Esophagus mucosa (tissue), 1 donor: ENCODE measurements around the gene P4HTM. TPM values are rescaled to one million over a fixed set of nuclear protein-coding genes. Genes with fewer than 3 reads are reported as not detected.

Experiments used
- ATAC-seq: fragments of 200-7000 bp; cut with Tn5 transposase; one replicate; pipeline ENCODE4 v1.9.1; 2020
- total RNA-seq: library from RNA; stranded (reverse); gene quantifications from one replicate; pipeline ENCODE4 v1.2.4, GENCODE V29; 2023
- donor health status: DM: yes; HTN: yes; CAD: no.

The P4HTM gene
- total RNA-seq, 1 donor from 2014 or later = 8.4 TPM

GRCh38 chr3:49025793-49026520 lies 35.9 kb downstream of the P4HTM start:
- no peak for ATAC-seq

DNA sequence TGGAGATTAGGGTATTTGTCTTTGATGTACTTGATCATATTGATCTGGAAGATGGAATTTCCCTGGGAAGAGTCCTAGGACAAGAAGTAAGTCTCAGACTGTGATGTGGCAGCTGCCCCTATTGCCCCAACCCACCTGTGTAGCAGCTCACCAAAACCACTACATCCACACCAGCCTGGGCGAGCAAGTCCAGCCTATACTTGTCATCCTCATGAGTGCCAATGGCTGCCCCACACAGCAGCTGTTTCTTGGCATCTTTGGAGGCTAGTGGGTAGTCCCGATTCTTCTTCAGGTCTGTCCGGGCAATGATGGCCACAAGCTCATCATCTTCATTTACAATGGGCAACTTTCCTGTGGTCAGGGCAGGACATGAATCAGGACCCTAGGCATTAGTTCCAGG lies 36.5 kb downstream of the P4HTM start:
- ATAC-seq = no peak

DNA sequence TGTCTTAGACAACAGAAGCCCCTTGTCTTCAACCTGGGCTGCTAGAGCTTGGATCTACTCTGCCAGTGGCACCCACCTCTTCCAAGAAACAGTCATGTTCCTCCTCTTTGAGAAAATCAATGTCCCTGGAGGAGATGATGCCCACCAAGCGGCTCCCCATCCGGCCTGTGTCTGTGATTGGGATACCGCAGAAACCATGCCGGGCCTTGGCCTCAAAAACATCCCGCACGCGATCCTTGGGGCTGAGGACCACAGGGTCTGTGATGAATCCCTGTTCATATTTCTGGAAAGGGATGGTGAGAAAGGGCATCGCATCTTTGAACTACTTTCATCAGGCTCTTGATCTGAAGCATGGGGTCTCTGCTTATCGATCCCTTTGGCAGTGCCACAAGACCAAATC lies 37.6 kb downstream of the P4HTM start:
- ATAC-seq = no peak

GRCh38 chr3:49028298-49028672 lies 38.2 kb downstream of the P4HTM start:
- no peak for ATAC-seq

DNA sequence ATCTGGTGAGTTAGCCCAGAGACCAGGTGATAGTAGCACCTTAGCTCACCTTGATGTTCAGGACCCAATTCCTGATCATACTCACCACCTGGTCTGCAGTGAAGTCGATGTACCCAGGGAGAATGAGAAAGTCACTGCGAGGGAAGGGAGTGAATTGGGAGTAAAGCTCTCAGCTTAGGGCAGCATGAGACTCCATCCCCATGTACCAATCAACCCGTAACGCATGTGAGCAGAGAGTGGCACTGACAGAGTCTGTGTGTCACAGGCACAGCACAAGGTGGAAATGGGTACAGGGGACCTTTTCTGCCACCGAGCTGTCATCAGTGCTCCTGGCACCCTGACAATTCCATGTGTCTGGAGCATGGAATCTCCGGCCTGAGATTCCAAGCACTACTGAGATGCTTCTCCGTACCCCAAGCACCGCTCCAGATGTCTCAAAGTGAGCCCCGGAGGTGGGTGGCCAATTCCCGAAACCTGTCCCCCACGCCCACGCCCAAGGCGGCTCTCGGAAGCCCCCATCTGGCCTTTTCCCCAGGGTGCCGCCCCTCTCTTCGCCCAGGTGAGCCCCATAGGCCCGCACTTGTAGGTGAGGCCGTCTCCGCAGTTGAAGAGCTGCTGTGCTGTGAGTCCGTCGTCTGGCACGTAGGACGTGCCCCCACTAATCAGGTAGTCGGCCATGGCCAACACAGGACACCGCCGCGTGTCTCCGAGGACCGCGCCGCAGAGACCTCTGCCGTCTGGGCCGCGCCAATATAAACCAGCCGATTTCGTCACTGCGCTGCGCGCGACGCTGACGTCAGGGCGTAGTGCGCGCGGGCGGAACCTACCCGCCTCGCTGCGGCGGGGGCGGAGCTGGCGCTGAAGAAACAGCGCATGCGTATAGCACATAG lies 38.9 kb downstream of the P4HTM start, which contains the start of gene IMPDH2:
IMPDH2 (minus strand) TSS at position 726 of the 890 bp plus-strand sequence; CDS start at position 678, 48 bp downstream.
- ATAC-seq = peak; percentile 91

DNA sequence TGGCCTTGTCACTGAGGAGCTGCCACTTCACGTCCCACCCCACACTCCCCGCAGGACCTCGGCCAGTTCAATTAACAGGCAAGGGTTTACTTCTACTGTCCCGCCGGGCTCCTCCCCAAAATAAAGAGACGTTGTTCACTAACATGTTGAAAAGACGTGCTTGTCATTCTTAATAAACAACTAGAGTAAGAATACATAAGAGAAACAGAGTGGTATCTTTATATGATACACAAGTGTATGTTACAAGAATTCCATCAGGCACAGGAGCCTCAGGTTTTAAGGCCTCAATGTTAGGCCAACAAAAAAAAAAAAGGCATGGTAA lies 39.5 kb downstream of the P4HTM start:
- no peak for ATAC-seq

DNA sequence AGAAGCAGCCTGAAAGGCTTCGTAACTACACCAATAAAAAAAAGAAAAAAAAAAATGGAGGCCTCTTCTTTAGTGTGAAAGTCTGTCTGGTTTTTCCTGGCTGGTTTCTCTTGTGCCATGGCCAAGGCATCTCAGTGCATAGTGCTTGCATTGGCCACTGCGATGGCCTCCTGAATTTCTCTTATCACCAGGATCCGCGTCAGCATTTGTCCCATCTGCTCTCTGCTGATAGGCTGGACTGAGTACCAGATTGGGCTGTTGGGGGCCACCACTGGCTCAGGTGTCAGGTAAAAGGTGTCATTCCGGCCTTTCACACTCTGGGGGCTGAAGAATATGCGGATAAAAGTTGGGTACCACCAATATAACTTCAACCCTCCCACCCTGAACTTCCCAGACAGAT lies 40.3 kb downstream of the P4HTM start:
- ATAC-seq = no peak

DNA sequence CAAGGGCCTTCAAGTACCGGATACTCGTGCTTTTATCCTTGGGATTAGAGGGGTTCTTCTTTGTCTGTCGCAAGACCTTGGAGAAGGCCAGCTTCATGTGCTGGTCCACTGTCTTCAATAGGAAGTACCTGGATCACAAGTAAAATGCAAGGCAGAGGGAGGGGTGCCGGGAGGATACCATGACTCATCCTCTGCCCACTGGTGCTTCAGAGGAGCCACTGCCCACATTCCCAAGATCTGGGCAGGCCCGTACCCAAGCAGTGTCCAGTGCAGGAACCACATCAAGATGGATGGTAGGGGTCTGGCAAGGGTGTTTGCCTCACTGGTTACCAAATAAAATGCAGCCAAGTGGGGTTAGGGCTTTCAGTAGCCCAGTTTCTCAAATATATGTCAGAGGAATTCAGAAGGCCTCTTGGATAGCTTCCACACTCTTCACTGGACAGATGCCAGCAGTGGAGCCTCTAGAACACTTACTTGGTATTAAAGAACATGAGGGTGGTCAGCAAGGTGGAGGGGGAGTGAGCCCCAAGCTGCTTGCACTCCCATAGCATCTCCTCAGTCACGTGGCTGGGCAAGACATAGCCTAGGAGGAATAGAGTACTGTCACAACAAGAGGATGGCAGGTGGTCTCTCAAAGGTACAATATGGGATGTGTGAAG lies 42.7 kb downstream of the P4HTM start:
- no peak for ATAC-seq

GRCh38 chr3:49034650-49035049 lies 44.6 kb downstream of the P4HTM start:
- no peak for ATAC-seq

- ATAC-seq = no peak
Observed at GRCh38 chr3:49035281-49035680, 45.2 kb downstream of the P4HTM start.

GRCh38 chr3:49053543-49053942 lies 63.5 kb downstream of the P4HTM start:
- no peak for ATAC-seq

- ATAC-seq = no peak
Observed at GRCh38 chr3:49054344-49054862, 64.4 kb downstream of the P4HTM start.

Other genes starting within 250 kb of the P4HTM start
- 46.3 TPM for gene PRKAR2A, start 142.4 kb upstream of the P4HTM start, total RNA-seq
- gene SLC25A20, start 91.4 kb upstream of the P4HTM start, total RNA-seq = 4.7 TPM
- gene ARIH2, start 71.4 kb upstream of the P4HTM start, total RNA-seq = 48.6 TPM
- gene WDR6, start 17.1 kb downstream of the P4HTM start, total RNA-seq = 36.3 TPM
- 33.1 TPM for gene DALRD3, start 28.3 kb downstream of the P4HTM start, total RNA-seq
- gene NDUFAF3, start 31.9 kb downstream of the P4HTM start, total RNA-seq = 44.0 TPM
- gene IMPDH2, start 39.2 kb downstream of the P4HTM start, total RNA-seq = 270 TPM
- 62.4 TPM for gene QRICH1, start 103.8 kb downstream of the P4HTM start, total RNA-seq
- gene QARS1, start 114.5 kb downstream of the P4HTM start, total RNA-seq = 252 TPM
- 36.2 TPM for gene USP19, start 130.6 kb downstream of the P4HTM start, total RNA-seq
- gene LAMB2, start 142.8 kb downstream of the P4HTM start, total RNA-seq = 69.7 TPM
- gene CCDC71, start 176.1 kb downstream of the P4HTM start, total RNA-seq = 15.7 TPM
- gene KLHDC8B, start 181.4 kb downstream of the P4HTM start, total RNA-seq = 39.6 TPM